ENCODE data around the gene FEN1.

DNA sequence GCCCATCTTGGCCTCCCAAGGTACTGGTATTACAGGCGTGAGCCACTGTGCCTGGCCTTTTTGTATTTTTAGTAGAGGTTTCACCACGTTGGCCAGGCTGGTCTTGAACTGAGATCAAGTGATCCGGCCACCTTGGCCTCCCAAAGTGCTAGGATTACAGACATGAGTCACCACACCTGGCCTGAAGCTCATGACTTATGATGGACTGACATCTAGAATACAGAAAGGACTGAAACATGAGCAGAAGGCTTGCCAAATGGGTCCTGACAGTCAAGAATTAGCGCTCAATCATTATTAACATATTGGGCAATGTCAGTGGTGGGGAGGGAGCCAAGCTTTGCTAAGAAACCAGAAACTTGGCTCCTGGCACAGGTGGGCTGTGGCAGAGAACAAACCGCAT lies 19.1 kb downstream of the FEN1 start:
- TF ChIP-seq, protein P1, sequence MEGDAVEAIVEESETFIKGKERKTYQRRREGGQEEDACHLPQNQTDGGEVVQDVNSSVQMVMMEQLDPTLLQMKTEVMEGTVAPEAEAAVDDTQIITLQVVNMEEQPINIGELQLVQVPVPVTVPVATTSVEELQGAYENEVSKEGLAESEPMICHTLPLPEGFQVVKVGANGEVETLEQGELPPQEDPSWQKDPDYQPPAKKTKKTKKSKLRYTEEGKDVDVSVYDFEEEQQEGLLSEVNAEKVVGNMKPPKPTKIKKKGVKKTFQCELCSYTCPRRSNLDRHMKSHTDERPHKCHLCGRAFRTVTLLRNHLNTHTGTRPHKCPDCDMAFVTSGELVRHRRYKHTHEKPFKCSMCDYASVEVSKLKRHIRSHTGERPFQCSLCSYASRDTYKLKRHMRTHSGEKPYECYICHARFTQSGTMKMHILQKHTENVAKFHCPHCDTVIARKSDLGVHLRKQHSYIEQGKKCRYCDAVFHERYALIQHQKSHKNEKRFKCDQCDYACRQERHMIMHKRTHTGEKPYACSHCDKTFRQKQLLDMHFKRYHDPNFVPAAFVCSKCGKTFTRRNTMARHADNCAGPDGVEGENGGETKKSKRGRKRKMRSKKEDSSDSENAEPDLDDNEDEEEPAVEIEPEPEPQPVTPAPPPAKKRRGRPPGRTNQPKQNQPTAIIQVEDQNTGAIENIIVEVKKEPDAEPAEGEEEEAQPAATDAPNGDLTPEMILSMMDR (IDR thresholded peaks at IDR 0.05) = no peak
- TF ChIP-seq POLR2AphosphoS5 (IDR thresholded peaks at IDR 0.05; ENCODE audit: insufficient read depth in 1 of 2, low read depth in 1 of 2) = no peak

Data from vagina (tissue), 2 donors.